H9 (cell line): ENCODE data around the gene FBH1. TPM values are rescaled to one million over a fixed set of nuclear protein-coding genes. Genes with fewer than 3 reads are reported as not detected.

Experiments used
- DNase-seq: peaks from one replicate; pipeline ENCODE4 v3.0.0-alpha.2; 2017
- H2AFZ ChIP-seq: one replicate; pipeline ENCODE4 v1.6.1; 2013; ENCODE audit warnings: mild to moderate bottlenecking, low read length, control low read depth, moderate library complexity
- H2AK5ac ChIP-seq: 2 replicates; pipeline ENCODE4 v1.6.1; 2013; ENCODE audit warnings: low read length, control low read depth, mixed read lengths; ENCODE audit not compliant: insufficient read length
- H2BK120ac ChIP-seq: one replicate; pipeline ENCODE4 v1.6.1; 2013; ENCODE audit warnings: low read depth, mild to moderate bottlenecking, low read length, control low read depth, inconsistent platforms; ENCODE audit not compliant: poor library complexity, severe bottlenecking
- H2BK12ac ChIP-seq: 2 replicates; pipeline ENCODE4 v1.6.1; 2013; ENCODE audit warnings: low read length, control low read depth, mixed read lengths, low read depth; ENCODE audit not compliant: insufficient read length
- H2BK15ac ChIP-seq: 2 replicates; pipeline ENCODE4 v1.6.1; 2013; ENCODE audit warnings: low read depth, low read length, control low read depth
- H2BK20ac ChIP-seq: one replicate; pipeline ENCODE4 v1.6.1; 2013; ENCODE audit warnings: low read depth, mild to moderate bottlenecking, low read length, control low read depth, inconsistent platforms; ENCODE audit not compliant: poor library complexity, severe bottlenecking
- H2BK5ac ChIP-seq: 2 replicates; pipeline ENCODE4 v1.6.1; 2013; ENCODE audit warnings: low read length, control low read depth, mixed read lengths; ENCODE audit not compliant: insufficient read length
- H3K14ac ChIP-seq: 2 replicates; pipeline ENCODE4 v1.6.1; 2013; ENCODE audit warnings: low read length, control low read depth; ENCODE audit not compliant: insufficient read depth
- H3K18ac ChIP-seq: 2 replicates; pipeline ENCODE4 v1.6.1; 2013; ENCODE audit warnings: low read depth, mild to moderate bottlenecking, mixed read lengths, low read length, control low read depth; ENCODE audit not compliant: insufficient read length
- H3K23ac ChIP-seq: 2 replicates; pipeline ENCODE4 v1.6.1; 2013; ENCODE audit warnings: low read length, control low read depth, mixed read lengths, low read depth; ENCODE audit not compliant: insufficient read length
- H3K23me2 ChIP-seq: 2 replicates; pipeline ENCODE4 v1.6.1; 2013; ENCODE audit warnings: low read depth, mild to moderate bottlenecking, mixed read lengths, low read length, control low read depth; ENCODE audit not compliant: insufficient read length, poor library complexity, severe bottlenecking
- H3K27ac ChIP-seq: 2 replicates; pipeline ENCODE4 v1.5.1; 2013; ENCODE audit warnings: low read length, control low read depth, mixed read lengths, low read depth; ENCODE audit not compliant: insufficient read length
- H3K27me3 ChIP-seq: 2 replicates; pipeline ENCODE4 v1.6.1; 2013; ENCODE audit warnings: low read length, control low read depth, inconsistent platforms; ENCODE audit not compliant: insufficient read depth
- H3K4ac ChIP-seq: 2 replicates; pipeline ENCODE4 v1.6.1; 2013; ENCODE audit warnings: low read depth, mild to moderate bottlenecking, control low read depth, inconsistent platforms, low read length, moderate library complexity
- H3K4me1 ChIP-seq: 2 replicates; pipeline ENCODE4 v1.6.1; 2013; ENCODE audit warnings: low read length, control low read depth, inconsistent platforms; ENCODE audit not compliant: insufficient read depth
- H3K4me2 ChIP-seq: 2 replicates; pipeline ENCODE4 v1.6.1; 2013; ENCODE audit warnings: low read length, control low read depth, mixed read lengths; ENCODE audit not compliant: insufficient read length, insufficient read depth
- H3K56ac ChIP-seq: 2 replicates; pipeline ENCODE4 v1.6.1; 2013; ENCODE audit warnings: low read depth, mild to moderate bottlenecking, mixed read lengths, low read length, control low read depth; ENCODE audit not compliant: insufficient read length
- H3K79me1 ChIP-seq: 2 replicates; pipeline ENCODE4 v1.6.1; 2013; ENCODE audit warnings: low read depth, mild to moderate bottlenecking, moderate library complexity, low read length, control low read depth, inconsistent platforms; ENCODE audit not compliant: insufficient read depth, poor library complexity, severe bottlenecking
- H3K79me2 ChIP-seq: 2 replicates; pipeline ENCODE4 v1.6.1; 2013; ENCODE audit warnings: low read length, control low read depth, inconsistent platforms; ENCODE audit not compliant: insufficient read depth
- H3K9ac ChIP-seq: 2 replicates; pipeline ENCODE4 v1.6.1; 2013; ENCODE audit warnings: low read length, control low read depth, mixed read lengths; ENCODE audit not compliant: insufficient read length; ENCODE audit errors: extremely low read depth
- H3K9me3 ChIP-seq: one replicate; pipeline ENCODE4 v1.6.1; 2013; ENCODE audit warnings: low read depth, low read length, inconsistent platforms; ENCODE audit not compliant: control insufficient read depth
- H3T11ph ChIP-seq: one replicate; pipeline ENCODE4 v1.6.1; 2013; ENCODE audit warnings: mild to moderate bottlenecking, low read length, control low read depth, inconsistent platforms
- H4K20me1 ChIP-seq: one replicate; pipeline ENCODE4 v1.6.1; 2013; ENCODE audit not compliant: control insufficient read depth, insufficient read length, insufficient read depth
- H4K5ac ChIP-seq: 2 replicates; pipeline ENCODE4 v1.6.1; 2013; ENCODE audit warnings: low read depth, mild to moderate bottlenecking, mixed read lengths, low read length, control low read depth; ENCODE audit not compliant: insufficient read length
- H4K8ac ChIP-seq: replicated peaks from 2 replicates; pipeline ENCODE4 v1.6.1; 2013; ENCODE audit warnings: low read length, control low read depth, mixed read lengths, low read depth; ENCODE audit not compliant: insufficient read length
- H4K91ac ChIP-seq: 2 replicates; pipeline ENCODE4 v1.6.1; 2013; ENCODE audit warnings: low read depth, mild to moderate bottlenecking, moderate library complexity, mixed read lengths, low read length, control low read depth; ENCODE audit not compliant: insufficient read length
- H3K27ac Mint-ChIP-seq, 3 experiments: 2 replicates in 2 of 3; 3 replicates in 1 of 3; pipeline ENCODE4 v1.8.0; 2020 to 2021; ENCODE audit warnings: mixed read lengths in 3 of 3, mild to moderate bottlenecking in 1 of 3, moderate library complexity in 1 of 3
- H3K27me3 Mint-ChIP-seq: 2 replicates; pipeline ENCODE4 v1.8.0; 2021; ENCODE audit warnings: low read depth, mild to moderate bottlenecking, moderate library complexity, mixed read lengths
- H3K36me3 Mint-ChIP-seq, 3 experiments: 2 replicates in 2 of 3; 3 replicates in 1 of 3; pipeline ENCODE4 v1.8.0; 2020 to 2021; ENCODE audit warnings: low read depth in 3 of 3, mixed read lengths in 3 of 3; ENCODE audit not compliant: insufficient read depth in 1 of 3
- H3K4me1 Mint-ChIP-seq, 2 experiments: 2 replicates each; pipeline ENCODE4 v1.8.0; 2020; ENCODE audit warnings: mixed read lengths in 2 of 2
- H3K4me3 Mint-ChIP-seq, 2 experiments: 2 replicates in 1 of 2; 3 replicates in 1 of 2; pipeline ENCODE4 v1.8.0; 2020 to 2021; ENCODE audit warnings: mild to moderate bottlenecking in 2 of 2, mixed read lengths in 2 of 2, moderate library complexity in 1 of 2
- H3K9me3 Mint-ChIP-seq, 2 experiments: 2 replicates in 1 of 2; 3 replicates in 1 of 2; pipeline ENCODE4 v1.8.0; 2020; ENCODE audit warnings: mild to moderate bottlenecking in 2 of 2, mixed read lengths in 2 of 2, moderate library complexity in 1 of 2
- WGBS: extraction: QIAGEN DNeasy Blood & Tissue Kit; methylation state at CpG from one replicate; pipeline ENCODE4 v1.1.7; 2013; ENCODE audit warnings: missing lambda C conversion rate, low lambda C conversion rate, mixed read lengths; ENCODE audit not compliant: insufficient read length; ENCODE audit errors: extremely low coverage; 5-methylcytosine and 5-hydroxymethylcytosine counted together
- total RNA-seq: library from RNA; stranded (reverse); gene quantifications from 2 replicates; pipeline ENCODE4 v1.2.1, GENCODE V29; 2021
- TF ChIP-seq, protein P1 (sequence below): fragments of 200-600 bp; sonication (generic); conservative IDR thresholded peaks from 3 replicates; pipeline ENCODE4 v1.8.0; 2021; ENCODE audit warnings: antibody characterized with exemption, mild to moderate bottlenecking

Gene FBH1
- total RNA-seq, 1 experiment from 2014 or later = 52.2 TPM

DNA sequence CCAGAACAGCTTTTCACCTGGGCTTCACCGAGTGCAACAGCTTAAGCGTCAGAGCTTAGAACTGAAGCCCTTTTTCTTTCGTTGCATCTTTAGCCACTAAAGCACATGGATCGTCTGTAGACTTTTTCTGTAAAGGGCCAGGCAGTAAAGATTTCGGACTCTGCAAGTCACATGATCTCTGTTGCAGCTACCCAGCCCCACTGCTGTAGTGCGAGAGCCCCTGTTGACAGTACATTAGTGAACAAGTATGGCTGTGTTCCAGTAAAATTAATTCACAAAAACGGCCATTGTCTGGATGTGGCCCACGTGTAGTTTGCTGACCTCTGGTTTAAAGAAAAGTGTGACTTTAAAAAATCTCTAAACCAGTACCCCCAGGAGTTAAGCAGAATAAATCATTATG, 39.4 kb downstream of the FBH1 start:
- Histone ChIP-seq H3K18ac (no peak overlapping the region), H3K56ac (no peak overlapping the region), H3T11ph (no peak overlapping the region), H3K4me2 (no peak overlapping the region), H3K27me3 (no peaks in the 10 kb centered on the region), H4K8ac (no peak overlapping the region), H3K79me2 (no peaks in the 10 kb centered on the region), H2BK120ac (no peak overlapping the region), H2BK5ac (no peak overlapping the region), H2BK12ac (no peak overlapping the region), H3K4ac (no peak overlapping the region), H2AFZ (no peak overlapping the region), H2BK20ac (no peak overlapping the region), H3K23ac (no peak overlapping the region), H4K91ac (no peak overlapping the region), H2AK5ac (no peak overlapping the region), H3K9ac (no peak overlapping the region), H3K79me1 (no peaks in the 10 kb centered on the region), H3K27ac (no peak overlapping the region), H3K14ac (no peak overlapping the region), H3K9me3 (no peaks in the 10 kb centered on the region), H3K23me2 (no peaks in the 10 kb centered on the region), H4K5ac (no peak overlapping the region), H3K4me1 (no peaks in the 10 kb centered on the region), H2BK15ac (no peak overlapping the region), H4K20me1 (no peaks in the 10 kb centered on the region)
- H3K36me3 Mint-ChIP-seq = peaks cover 34 to 90% (median 75%) of the 10 kb centered on the region in 3 experiments; a peak in 6 of 7 replicates
- TF ChIP-seq, protein P1, sequence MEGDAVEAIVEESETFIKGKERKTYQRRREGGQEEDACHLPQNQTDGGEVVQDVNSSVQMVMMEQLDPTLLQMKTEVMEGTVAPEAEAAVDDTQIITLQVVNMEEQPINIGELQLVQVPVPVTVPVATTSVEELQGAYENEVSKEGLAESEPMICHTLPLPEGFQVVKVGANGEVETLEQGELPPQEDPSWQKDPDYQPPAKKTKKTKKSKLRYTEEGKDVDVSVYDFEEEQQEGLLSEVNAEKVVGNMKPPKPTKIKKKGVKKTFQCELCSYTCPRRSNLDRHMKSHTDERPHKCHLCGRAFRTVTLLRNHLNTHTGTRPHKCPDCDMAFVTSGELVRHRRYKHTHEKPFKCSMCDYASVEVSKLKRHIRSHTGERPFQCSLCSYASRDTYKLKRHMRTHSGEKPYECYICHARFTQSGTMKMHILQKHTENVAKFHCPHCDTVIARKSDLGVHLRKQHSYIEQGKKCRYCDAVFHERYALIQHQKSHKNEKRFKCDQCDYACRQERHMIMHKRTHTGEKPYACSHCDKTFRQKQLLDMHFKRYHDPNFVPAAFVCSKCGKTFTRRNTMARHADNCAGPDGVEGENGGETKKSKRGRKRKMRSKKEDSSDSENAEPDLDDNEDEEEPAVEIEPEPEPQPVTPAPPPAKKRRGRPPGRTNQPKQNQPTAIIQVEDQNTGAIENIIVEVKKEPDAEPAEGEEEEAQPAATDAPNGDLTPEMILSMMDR = no peak
- no peak overlapping the region for H3K27ac Mint-ChIP-seq
- WGBS = no CpG with 5 or more reads among the region's 8 CpGs
- no peaks in the 10 kb centered on the region for H3K4me1 Mint-ChIP-seq
- H3K27me3 Mint-ChIP-seq = no peaks in the 10 kb centered on the region
- H3K4me3 Mint-ChIP-seq = no peak overlapping the region
- no peak for DNase-seq
- H3K9me3 Mint-ChIP-seq = no peaks in the 10 kb centered on the region
